ENCODE results near the gene PLEKHM3.
"Not testable (repeated sequence)": the region's sequence is repeated elsewhere in the genome, so short reads cannot be mapped to it uniquely, and the experiment has no call there.

PLEKHM3 gene

GRCh38 chr2:207949245-207949644, 76.1 kb downstream of the PLEKHM3 start:
- not testable (repeated sequence) for DNase-seq (ENCODE audit: low read depth)

GRCh38 chr2:207944979-207945600, 80.2 kb downstream of the PLEKHM3 start:
- no peak for DNase-seq (ENCODE audit: low read depth)

GRCh38 chr2:207944334-207944733, 81.0 kb downstream of the PLEKHM3 start:
- DNase-seq (ENCODE audit: low read depth) = no peak

GRCh38 chr2:207939342-207940108, 85.8 kb downstream of the PLEKHM3 start:
- DNase-seq (ENCODE audit: low read depth) = no peak

DNA sequence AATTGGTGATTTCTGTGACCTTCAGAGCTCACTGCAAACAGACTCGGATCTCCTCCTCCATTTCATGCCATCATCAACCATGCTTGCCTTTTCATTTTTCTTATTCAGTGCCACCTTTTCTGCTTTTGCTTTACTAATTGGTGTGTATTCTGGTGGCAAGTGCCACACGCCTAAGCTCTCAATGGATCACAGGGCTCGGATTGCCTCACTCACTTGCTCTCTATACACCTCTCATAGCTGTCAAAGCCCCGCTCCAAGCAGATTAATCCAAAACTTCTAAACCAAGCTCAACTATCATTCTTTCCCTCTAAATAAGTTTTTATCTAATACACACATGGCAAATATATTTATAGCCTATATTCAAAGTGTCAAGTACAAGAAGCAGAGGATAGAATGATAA, 86.4 kb downstream of the PLEKHM3 start:
- no peak for DNase-seq (ENCODE audit: low read depth)

DNA sequence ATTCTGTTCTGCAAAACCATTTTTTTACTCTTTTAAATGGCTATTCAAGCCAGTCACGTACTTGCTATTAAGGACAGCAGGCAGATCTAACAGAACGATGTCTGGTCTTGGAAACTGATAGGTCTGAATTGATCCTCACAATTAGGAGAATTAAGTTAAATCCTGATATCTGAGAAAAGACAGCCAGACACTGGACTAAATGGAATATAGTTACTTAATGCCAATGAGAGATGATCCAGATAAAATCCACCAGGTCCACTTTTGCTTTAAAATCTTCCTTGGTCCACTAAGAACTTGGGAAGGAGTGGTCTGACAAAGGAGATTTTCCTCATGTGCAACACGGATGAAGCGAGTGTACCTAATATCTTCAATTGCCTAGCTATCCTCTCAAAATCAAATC, 86.9 kb downstream of the PLEKHM3 start:
- DNase-seq (ENCODE audit: low read depth) = no peak

DNA sequence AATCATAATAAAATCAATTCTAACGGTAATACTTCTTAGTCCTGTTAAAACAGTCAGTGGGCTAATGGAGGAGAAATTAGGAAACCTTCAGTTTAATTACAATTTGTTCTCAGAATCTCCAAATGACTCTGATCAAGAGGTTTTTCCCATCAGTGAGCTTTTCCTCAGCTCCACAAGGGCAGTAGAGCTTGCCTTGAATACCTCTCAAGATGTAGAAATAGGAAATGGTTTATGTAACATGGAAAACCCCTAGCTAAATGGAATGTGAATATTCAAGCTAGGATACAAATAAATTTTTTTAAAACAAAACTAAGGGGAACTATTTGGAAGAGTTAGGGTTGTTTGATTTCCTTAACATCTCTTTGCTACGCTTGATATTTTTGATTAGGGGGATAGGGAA, 87.5 kb downstream of the PLEKHM3 start:
- peak; percentile 59 for DNase-seq (ENCODE audit: low read depth)

DNA sequence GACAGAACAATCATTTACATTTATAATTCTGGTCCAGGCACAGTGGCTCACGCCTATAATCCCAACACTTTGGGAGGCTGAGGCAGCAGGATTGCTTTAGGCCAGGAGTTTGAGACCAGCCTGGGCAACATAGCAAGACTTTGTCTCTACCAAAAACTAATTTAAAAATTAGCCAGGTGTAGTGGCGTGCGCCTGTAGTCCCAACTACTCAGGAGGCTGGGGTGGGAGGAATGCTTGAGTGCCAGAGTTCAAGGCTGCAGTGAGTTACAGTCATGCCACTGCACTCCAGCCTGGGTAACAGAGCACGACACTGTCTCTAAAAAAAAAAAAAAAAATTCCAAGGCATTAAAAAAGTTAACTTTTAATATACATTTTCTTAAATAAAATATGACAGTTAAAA, 88.1 kb downstream of the PLEKHM3 start:
- no peak for DNase-seq (ENCODE audit: low read depth)

GRCh38 chr2:207936380-207936779, 88.9 kb downstream of the PLEKHM3 start:
- DNase-seq (ENCODE audit: low read depth) = no peak

- no peak for DNase-seq (ENCODE audit: low read depth)
Measured at GRCh38 chr2:207935991-207936370, 89.3 kb downstream of the PLEKHM3 start.

- DNase-seq (ENCODE audit: low read depth) = no peak
Measured at GRCh38 chr2:207935121-207935990, 90.0 kb downstream of the PLEKHM3 start.

GRCh38 chr2:207934720-207935119, 90.6 kb downstream of the PLEKHM3 start:
- DNase-seq (ENCODE audit: low read depth) = no peak

DNA sequence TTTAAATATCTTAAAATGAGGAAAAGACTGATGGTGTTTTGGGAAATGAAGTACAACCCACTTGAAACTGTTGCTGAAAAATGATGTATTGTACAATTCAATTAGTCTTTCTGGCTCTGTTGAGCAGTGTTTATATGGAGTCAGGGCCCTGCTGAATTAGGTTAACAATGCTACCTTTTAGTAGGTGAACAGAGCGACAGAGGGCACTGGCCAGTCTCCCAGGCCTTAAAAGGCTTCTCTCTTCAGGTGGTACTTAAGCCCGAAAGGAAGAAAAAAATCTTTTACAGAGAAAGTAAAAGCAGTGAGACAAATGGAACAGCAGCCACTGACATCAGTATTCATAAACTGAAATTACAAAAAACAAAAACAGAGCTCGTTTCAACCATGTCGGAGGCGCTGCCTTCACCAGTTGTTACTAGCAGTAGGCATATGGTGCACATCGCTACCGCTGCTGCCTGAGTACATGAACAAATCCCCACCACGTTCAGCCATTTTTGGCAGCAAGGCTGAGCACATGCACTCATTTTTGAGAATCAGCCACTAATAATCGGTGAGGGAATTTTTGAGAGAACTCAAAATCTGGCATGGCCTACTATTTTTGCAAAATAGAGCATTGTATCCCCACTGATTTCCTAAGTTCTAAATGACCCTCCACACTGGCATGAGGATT, 91.8 kb downstream of the PLEKHM3 start:
- DNase-seq (ENCODE audit: low read depth) = no peak

DNA sequence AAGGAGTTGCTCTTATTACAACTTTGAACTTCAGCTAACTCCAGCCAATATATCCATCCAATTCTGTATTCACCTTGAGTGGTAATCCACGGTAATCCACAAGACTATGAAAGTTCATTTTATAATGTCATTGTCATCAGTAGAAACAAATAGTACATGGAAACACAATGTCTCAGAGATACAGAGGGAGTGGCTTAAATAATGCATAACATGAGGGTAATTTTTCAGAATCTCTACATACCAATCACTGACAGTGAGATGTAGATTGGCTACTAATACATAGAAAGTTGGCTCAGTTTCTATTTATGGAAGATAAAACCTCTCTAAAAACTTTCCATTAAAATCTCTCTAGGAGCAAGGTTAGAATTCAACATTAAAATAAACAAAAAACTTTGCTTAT, 93.2 kb downstream of the PLEKHM3 start:
- no peak for DNase-seq (ENCODE audit: low read depth)

- DNase-seq (ENCODE audit: low read depth) = no peak
Measured at GRCh38 chr2:207930747-207931146, 94.6 kb downstream of the PLEKHM3 start.

DNA sequence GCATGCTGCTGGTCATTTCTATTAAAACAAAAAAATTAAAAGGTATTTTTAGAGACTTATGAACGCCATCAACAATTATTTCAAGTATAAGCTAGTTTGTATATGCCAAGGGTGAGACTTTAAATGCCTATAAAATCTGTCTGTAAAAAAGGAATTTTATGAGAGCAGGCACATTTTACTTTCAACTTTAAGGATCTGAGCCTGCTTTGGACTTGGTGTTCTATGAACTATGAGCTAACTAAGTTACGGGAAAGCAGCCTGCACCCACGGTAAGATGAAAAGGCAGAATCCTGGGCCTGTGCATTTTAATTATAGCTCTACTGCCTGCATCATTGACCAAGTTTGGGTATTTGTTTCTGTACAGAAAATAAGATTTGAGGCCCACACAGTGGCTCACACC, 95.4 kb downstream of the PLEKHM3 start:
- no peak for DNase-seq (ENCODE audit: low read depth)

GRCh38 chr2:207928079-207928478, 97.2 kb downstream of the PLEKHM3 start:
- DNase-seq (ENCODE audit: low read depth) = no peak

- no peak for DNase-seq (ENCODE audit: low read depth)
Measured at GRCh38 chr2:207926989-207927300, 98.4 kb downstream of the PLEKHM3 start.

DNA sequence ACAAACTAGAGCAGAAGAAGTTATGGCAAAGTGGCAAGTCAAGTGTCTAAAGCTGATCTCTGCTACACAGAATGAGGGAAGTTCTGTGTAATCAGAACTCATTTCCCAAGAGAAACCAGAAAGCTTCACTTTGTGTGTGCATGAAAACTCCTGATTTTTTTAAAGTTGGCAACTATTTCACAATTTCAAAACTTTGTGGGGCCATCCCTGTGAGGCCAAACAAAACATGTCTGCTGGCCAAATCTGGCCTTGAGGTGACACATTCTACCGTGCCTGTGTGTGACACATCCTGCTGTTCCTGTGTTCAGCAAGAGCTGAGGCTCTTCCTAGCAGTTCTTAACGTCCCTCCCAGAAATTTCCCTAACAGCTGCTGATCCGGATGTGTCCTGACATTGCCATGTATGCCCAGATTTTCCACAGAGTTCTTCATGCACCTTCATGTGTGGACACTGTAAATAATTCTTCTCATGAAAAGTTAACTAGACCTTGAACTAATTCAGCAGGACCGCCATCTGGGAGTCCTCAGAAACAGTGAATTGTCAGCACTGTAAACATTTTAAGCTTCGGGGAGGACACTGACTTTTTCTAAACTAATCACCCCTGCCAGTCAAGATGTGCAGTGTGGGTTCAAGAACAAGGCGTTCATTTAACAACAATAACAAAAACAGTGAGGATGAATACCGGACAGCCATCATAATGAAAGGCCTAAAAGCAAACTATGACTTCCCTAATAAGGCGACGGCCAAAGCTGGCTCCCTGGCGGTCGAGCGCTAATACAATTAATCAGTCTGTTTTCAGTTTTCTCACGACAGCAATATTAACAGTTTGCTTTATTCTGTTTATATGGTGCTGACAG, 99.0 kb downstream of the PLEKHM3 start:
- peak; percentile 61 for DNase-seq (ENCODE audit: low read depth)

- DNase-seq (ENCODE audit: low read depth) = no peak
Measured at GRCh38 chr2:207925601-207926000, 99.7 kb downstream of the PLEKHM3 start.

DNA sequence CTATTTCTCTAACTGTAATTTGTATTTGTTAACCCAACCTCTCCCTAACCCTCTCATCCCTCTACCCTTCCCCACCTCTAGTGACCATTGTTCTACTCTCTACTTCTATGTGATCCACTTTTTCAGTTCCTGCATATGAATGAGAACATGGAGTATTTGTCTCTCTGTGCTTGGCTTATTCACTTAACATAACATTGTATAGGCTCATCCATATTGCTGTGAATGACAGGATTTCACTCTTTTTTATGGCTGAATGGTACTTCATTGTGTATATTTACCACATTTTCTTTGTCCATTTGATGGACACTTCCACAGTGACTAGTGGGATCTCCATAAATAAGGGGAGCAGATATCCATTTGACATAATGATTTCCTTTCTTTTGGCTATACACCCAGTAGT, 103.7 kb downstream of the PLEKHM3 start:
- no peak for DNase-seq (ENCODE audit: low read depth)

DNA sequence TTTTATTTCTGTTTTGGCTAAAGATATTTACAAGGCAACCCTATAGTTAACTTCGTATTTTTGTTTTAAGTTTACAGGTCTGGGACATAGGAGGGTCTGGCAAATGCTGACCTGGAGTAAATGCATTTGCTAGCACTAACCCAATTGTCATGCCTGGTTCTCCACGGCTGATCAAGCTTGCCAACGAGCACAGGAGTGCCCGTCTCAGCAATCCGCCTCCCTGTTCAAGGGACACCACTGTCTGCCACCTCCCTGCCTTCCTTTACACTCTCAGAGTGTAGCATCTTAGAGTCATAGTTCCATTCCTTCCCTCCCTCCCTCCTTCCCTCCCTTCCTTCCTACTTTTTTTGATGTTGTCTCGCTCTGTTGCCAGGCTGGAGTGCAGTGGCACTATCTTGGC, 104.6 kb downstream of the PLEKHM3 start:
- no peak for DNase-seq (ENCODE audit: low read depth)
